HepG2 (cell line): Measurements from ENCODE around the gene COPS7A. TPM values are rescaled to one million over a fixed set of nuclear protein-coding genes. Genes with fewer than 3 reads are reported as not detected.
A peak's percentile ranks its signal among the peaks of the same experiment; 100 is the strongest.

ENCODE experiments used
- BHLHE40 ChIP-seq: IDR thresholded peaks from 2 replicates; pipeline ENCODE4 v1.6.1; 2011; ENCODE audit warnings: low read length, improper control_type of control experiment
- CEBPB ChIP-seq: IDR thresholded peaks from 2 replicates; pipeline ENCODE4 v1.6.1; 2011; ENCODE audit warnings: low read depth, low read length, improper control_type of control experiment, borderline replicate concordance
- GLI4 ChIP-seq: sonication (generic); formaldehyde crosslinking; IDR thresholded peaks from 2 replicates; pipeline ENCODE4 v1.5.1; 2020; ENCODE audit warnings: missing genetic modification reagents, mild to moderate bottlenecking, moderate library complexity, borderline replicate concordance
- HNF4G ChIP-seq, 2 experiments: sonication (generic) in 1 of 2; formaldehyde crosslinking in 1 of 2; IDR thresholded peaks; 2 replicates each; pipeline versions ENCODE4 v1.4.0 to v1.6.1; 2011 to 2020; ENCODE audit warnings: borderline replicate concordance in 2 of 2, low read depth in 2 of 2, mild to moderate bottlenecking in 2 of 2, low read length in 1 of 2, missing genetic modification reagents in 1 of 2, moderate library complexity in 1 of 2
- HOXA9 ChIP-seq: sonication (generic); formaldehyde crosslinking; IDR thresholded peaks from 2 replicates; pipeline ENCODE4 v1.8.1; 2022; ENCODE audit warnings: missing genetic modification reagents, mild to moderate bottlenecking, moderate library complexity, borderline replicate concordance
- SYNCRIP ChIP-seq: fragments of 200-400 bp; formaldehyde crosslinking; IDR thresholded peaks from 2 replicates; pipeline ENCODE4 v1.6.1; 2018; ENCODE audit warnings: mild to moderate bottlenecking, low read depth, low read length; ENCODE audit not compliant: insufficient read depth
- ZFYVE20 ChIP-seq: sonication (generic); formaldehyde crosslinking; IDR thresholded peaks from 2 replicates; pipeline ENCODE4 v1.8.0; 2023; ENCODE audit warnings: low read depth, mild to moderate bottlenecking, moderate library complexity, missing genetic modification reagents, borderline replicate concordance
- ZNF354B ChIP-seq: sonication (generic); formaldehyde crosslinking; IDR thresholded peaks from 2 replicates; pipeline ENCODE4 v1.8.0; 2022; ENCODE audit warnings: mild to moderate bottlenecking, missing genetic modification reagents
- ZNF543 ChIP-seq: sonication (generic); formaldehyde crosslinking; IDR thresholded peaks from 2 replicates; pipeline ENCODE4 v1.4.0; 2020; ENCODE audit warnings: mild to moderate bottlenecking, missing genetic modification reagents
- ZNF761 ChIP-seq: sonication (generic); formaldehyde crosslinking; conservative IDR thresholded peaks from 2 replicates; pipeline ENCODE4 v1.4.0; 2020; ENCODE audit warnings: mild to moderate bottlenecking, missing genetic modification reagents
- ZNF780A ChIP-seq: sonication (generic); formaldehyde crosslinking; IDR thresholded peaks from 2 replicates; pipeline ENCODE4 v1.8.0; 2022; ENCODE audit warnings: mild to moderate bottlenecking, missing genetic modification reagents, moderate library complexity
- polyA plus RNA-seq, 8 experiments: library from polyadenylated mRNA; depleted of rRNA in 3 of 8; stranded (reverse) in 7 of 8; unstranded in 1 of 8; fragments of >200 nt; fragmentation: Illumina TruSeq in 4 of 8; extraction: Trizol in 4 of 8; gene quantifications; 2 replicates each; pipeline versions ENCODE4 v1.2.1 to v1.2.3, GENCODE V29; 2011 to 2016; ENCODE audit warnings: low read depth in 4 of 8, missing spikeins in 1 of 8, mixed read lengths in 1 of 8; ENCODE audit not compliant: insufficient read depth in 1 of 8
- total RNA-seq, 5 experiments: library from RNA; depleted of rRNA; stranded (reverse); fragments of >200 nt; fragmentation: Illumina TruSeq; extraction: Trizol; gene quantifications; 2 replicates each; pipeline ENCODE4 v1.2.3, GENCODE V29; 2016; ENCODE audit warnings: low read depth in 1 of 5
- TF ChIP-seq, protein P1 (sequence below): sonication (generic); formaldehyde crosslinking; IDR thresholded peaks from 2 replicates; pipeline ENCODE4 v1.4.0; 2020; ENCODE audit warnings: missing genetic modification reagents
- TF ChIP-seq, protein P2 (sequence below): sonication (generic); formaldehyde crosslinking; IDR thresholded peaks from 2 replicates; pipeline ENCODE4 v1.5.1; 2020; ENCODE audit warnings: missing genetic modification reagents, mild to moderate bottlenecking, borderline replicate concordance
- TF ChIP-seq, protein P3 (sequence below): sonication (generic); formaldehyde crosslinking; IDR thresholded peaks from 2 replicates; pipeline ENCODE4 v1.9.0; 2021; ENCODE audit warnings: missing genetic modification reagents, borderline replicate concordance
- TF ChIP-seq, protein P4 (sequence below): sonication (generic); formaldehyde crosslinking; IDR thresholded peaks from 2 replicates; pipeline ENCODE4 v1.5.0; 2020; ENCODE audit warnings: mild to moderate bottlenecking, missing genetic modification reagents, borderline replicate concordance

The COPS7A gene
- total and polyA plus RNA-seq, 2 of the 13 experiments (the other 11 are each of a cell fraction or from before 2014, with no cell fraction given), result 40.0 to 73.6 TPM

DNA sequence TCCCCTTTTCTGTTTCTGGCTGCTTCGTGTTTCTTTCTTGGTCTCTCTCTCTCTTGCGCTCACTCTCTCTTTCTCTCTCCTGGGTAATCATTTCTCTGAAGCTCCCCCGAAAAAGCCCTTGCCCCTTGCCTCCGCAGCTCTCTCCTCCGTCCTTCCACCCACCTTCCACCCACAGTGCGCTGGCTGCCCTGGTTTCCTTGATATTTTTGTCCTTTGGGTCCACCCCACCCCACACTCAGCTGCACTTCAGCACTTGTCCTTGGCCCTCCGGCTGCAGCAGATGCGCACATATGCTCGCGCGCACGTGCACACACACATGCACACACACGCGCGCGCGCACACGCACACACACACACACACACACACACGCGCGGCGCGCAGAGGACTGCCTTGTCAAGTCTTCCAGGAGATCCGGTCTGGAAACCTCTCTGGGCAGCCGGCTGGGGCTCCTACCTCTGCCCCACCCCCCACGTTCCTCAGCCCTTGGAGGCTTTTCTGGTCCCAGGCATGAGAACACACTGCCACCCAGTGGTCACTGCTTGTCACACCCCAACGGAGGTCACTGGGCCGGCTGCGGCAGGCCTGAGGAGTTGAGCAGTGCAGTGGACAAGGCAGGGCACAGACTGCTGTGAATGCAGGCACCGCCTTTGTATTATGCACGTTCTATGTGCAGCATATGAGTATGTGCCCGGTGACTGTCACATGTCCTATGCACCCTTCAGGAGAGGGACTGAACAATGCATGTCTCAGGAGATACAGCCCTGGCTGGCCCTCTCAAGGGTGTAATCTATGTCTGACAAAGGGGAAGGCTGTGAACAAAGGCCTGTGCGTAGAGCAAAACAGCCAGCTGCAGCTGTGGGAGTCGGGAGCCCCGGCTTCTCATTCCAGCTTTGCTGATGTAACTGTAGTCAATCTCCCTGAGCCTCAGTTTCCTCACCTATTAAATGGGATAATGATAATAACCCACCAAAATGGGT is 55.0 kb downstream of the COPS7A start (continued):
- TF ChIP-seq, protein P1, sequence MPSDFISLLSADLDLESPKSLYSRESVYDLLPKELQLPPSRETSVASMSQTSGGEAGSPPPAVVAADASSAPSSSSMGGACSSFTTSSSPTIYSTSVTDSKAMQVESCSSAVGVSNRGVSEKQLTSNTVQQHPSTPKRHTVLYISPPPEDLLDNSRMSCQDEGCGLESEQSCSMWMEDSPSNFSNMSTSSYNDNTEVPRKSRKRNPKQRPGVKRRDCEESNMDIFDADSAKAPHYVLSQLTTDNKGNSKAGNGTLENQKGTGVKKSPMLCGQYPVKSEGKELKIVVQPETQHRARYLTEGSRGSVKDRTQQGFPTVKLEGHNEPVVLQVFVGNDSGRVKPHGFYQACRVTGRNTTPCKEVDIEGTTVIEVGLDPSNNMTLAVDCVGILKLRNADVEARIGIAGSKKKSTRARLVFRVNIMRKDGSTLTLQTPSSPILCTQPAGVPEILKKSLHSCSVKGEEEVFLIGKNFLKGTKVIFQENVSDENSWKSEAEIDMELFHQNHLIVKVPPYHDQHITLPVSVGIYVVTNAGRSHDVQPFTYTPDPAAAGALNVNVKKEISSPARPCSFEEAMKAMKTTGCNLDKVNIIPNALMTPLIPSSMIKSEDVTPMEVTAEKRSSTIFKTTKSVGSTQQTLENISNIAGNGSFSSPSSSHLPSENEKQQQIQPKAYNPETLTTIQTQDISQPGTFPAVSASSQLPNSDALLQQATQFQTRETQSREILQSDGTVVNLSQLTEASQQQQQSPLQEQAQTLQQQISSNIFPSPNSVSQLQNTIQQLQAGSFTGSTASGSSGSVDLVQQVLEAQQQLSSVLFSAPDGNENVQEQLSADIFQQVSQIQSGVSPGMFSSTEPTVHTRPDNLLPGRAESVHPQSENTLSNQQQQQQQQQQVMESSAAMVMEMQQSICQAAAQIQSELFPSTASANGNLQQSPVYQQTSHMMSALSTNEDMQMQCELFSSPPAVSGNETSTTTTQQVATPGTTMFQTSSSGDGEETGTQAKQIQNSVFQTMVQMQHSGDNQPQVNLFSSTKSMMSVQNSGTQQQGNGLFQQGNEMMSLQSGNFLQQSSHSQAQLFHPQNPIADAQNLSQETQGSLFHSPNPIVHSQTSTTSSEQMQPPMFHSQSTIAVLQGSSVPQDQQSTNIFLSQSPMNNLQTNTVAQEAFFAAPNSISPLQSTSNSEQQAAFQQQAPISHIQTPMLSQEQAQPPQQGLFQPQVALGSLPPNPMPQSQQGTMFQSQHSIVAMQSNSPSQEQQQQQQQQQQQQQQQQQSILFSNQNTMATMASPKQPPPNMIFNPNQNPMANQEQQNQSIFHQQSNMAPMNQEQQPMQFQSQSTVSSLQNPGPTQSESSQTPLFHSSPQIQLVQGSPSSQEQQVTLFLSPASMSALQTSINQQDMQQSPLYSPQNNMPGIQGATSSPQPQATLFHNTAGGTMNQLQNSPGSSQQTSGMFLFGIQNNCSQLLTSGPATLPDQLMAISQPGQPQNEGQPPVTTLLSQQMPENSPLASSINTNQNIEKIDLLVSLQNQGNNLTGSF (CRISPR knock-in tag), result no peak
- TF ChIP-seq, protein P2, sequence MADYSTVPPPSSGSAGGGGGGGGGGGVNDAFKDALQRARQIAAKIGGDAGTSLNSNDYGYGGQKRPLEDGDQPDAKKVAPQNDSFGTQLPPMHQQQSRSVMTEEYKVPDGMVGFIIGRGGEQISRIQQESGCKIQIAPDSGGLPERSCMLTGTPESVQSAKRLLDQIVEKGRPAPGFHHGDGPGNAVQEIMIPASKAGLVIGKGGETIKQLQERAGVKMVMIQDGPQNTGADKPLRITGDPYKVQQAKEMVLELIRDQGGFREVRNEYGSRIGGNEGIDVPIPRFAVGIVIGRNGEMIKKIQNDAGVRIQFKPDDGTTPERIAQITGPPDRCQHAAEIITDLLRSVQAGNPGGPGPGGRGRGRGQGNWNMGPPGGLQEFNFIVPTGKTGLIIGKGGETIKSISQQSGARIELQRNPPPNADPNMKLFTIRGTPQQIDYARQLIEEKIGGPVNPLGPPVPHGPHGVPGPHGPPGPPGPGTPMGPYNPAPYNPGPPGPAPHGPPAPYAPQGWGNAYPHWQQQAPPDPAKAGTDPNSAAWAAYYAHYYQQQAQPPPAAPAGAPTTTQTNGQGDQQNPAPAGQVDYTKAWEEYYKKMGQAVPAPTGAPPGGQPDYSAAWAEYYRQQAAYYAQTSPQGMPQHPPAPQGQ, result no peak
- TF ChIP-seq SYNCRIP (no peak), HOXA9 (CRISPR knock-in tag) (no peak), ZNF761 (CRISPR knock-in tag) (no peak), GLI4 (CRISPR knock-in tag) (peak; percentile 38; the same call in 1 of the 2 replicates), CEBPB (no peak), BHLHE40 (peak; percentile 68; the same call in 1 of the 2 replicates), ZNF780A (0 out of 2 replicates have a peak, but pooled peaks have one; percentile 65), HNF4G (IDR thresholded peaks at IDR 0.05; ENCODE audit: borderline replicate concordance, low read depth, low read length) (0 out of 2 replicates have a peak, but pooled peaks have one; percentile 11), HNF4G (CRISPR knock-in tag; IDR thresholded peaks at IDR 0.05; ENCODE audit: borderline replicate concordance, low read depth) (peak; percentile 40; the same call in 1 of the 2 replicates), ZFYVE20 (CRISPR knock-in tag) (no peak), ZNF354B (no peak), ZNF543 (0 out of 2 replicates have a peak, but pooled peaks have one; percentile 19)
- TF ChIP-seq, protein P3, sequence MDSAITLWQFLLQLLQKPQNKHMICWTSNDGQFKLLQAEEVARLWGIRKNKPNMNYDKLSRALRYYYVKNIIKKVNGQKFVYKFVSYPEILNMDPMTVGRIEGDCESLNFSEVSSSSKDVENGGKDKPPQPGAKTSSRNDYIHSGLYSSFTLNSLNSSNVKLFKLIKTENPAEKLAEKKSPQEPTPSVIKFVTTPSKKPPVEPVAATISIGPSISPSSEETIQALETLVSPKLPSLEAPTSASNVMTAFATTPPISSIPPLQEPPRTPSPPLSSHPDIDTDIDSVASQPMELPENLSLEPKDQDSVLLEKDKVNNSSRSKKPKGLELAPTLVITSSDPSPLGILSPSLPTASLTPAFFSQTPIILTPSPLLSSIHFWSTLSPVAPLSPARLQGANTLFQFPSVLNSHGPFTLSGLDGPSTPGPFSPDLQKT, result no peak
- TF ChIP-seq, protein P4, sequence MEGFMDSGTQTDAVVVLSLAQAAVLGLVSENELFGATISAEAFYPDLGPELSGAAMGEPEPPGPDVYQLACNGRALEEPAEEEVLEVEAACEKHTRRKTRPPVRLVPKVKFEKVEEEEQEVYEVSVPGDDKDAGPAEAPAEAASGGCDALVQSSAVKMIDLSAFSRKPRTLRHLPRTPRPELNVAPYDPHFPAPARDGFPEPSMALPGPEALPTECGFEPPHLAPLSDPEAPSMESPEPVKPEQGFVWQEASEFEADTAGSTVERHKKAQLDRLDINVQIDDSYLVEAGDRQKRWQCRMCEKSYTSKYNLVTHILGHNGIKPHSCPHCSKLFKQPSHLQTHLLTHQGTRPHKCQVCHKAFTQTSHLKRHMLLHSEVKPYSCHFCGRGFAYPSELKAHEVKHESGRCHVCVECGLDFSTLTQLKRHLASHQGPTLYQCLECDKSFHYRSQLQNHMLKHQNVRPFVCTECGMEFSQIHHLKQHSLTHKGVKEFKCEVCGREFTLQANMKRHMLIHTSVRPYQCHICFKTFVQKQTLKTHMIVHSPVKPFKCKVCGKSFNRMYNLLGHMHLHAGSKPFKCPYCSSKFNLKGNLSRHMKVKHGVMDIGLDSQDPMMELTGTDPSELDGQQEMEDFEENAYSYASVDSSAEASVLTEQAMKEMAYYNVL (CRISPR knock-in tag), result peak; percentile 74; the same call in 1 of the 2 replicates
